HG02798 (cell line): ENCODE data around the gene PANX3.
A peak's percentile ranks its signal among the peaks of the same experiment; 100 is the strongest.
"Not testable (repeated sequence)": the region's sequence is repeated elsewhere in the genome, so short reads cannot be mapped to it uniquely, and the experiment has no call there.

ENCODE experiments used
- ATAC-seq: cut with Tn5 transposase; IDR thresholded peaks from one replicate; pipeline ENCODE4 v1.9.1; 2021; ENCODE audit warnings: mild to moderate bottlenecking; ENCODE audit not compliant: unreplicated experiment, poor library complexity

The PANX3 gene

GRCh38 chr11:124611064-124611463, at the start of gene PANX3:
Gene PANX3 (plus strand): TSS chr11:124611428. CDS start chr11:124611557, 129 bp downstream.
- ATAC-seq, result no peak

GRCh38 chr11:124569697-124570096, 41.5 kb upstream of the PANX3 start, which contains the start of gene OR8A1:
Gene OR8A1 (plus strand): TSS chr11:124569997. CDS start chr11:124570120, 123 bp downstream.
- no peak for ATAC-seq

- ATAC-seq, result no peak
Observed at GRCh38 chr11:124570160-124570559, 41.1 kb upstream of the PANX3 start.

- no peak for ATAC-seq
Observed at GRCh38 chr11:124577716-124578427, 33.4 kb upstream of the PANX3 start.

GRCh38 chr11:124578761-124579160, 32.5 kb upstream of the PANX3 start:
- ATAC-seq, result no peak

- no peak for ATAC-seq
Observed at GRCh38 chr11:124581817-124582216, 29.4 kb upstream of the PANX3 start.

GRCh38 chr11:124582565-124582964, 28.7 kb upstream of the PANX3 start:
- no peak for ATAC-seq

GRCh38 chr11:124583781-124584180, 27.4 kb upstream of the PANX3 start:
- ATAC-seq, result no peak

GRCh38 chr11:124584681-124585372, 26.4 kb upstream of the PANX3 start:
- ATAC-seq, result no peak

GRCh38 chr11:124586238-124586860, 24.9 kb upstream of the PANX3 start:
- peak; percentile 63 for ATAC-seq

GRCh38 chr11:124591430-124591829, 19.8 kb upstream of the PANX3 start:
- no peak for ATAC-seq

- ATAC-seq, result no peak
Observed at GRCh38 chr11:124592627-124593026, 18.6 kb upstream of the PANX3 start.

GRCh38 chr11:124595302-124595701, 15.9 kb upstream of the PANX3 start:
- no peak for ATAC-seq

- no peak for ATAC-seq
Observed at GRCh38 chr11:124597626-124598025, 13.6 kb upstream of the PANX3 start.

GRCh38 chr11:124600621-124601320, 10.5 kb upstream of the PANX3 start:
- no peak for ATAC-seq

GRCh38 chr11:124602193-124602592, 9.0 kb upstream of the PANX3 start:
- ATAC-seq, result no peak

- not testable (repeated sequence) for ATAC-seq
Observed at GRCh38 chr11:124602723-124603122, 8.5 kb upstream of the PANX3 start.

- ATAC-seq, result no peak
Observed at GRCh38 chr11:124605719-124606118, 5.5 kb upstream of the PANX3 start.

GRCh38 chr11:124608147-124608546, 3.1 kb upstream of the PANX3 start:
- no peak for ATAC-seq

- no peak for ATAC-seq
Observed at GRCh38 chr11:124610295-124610694, 933 bp upstream of the PANX3 start.

- ATAC-seq, result peak; percentile 53
Observed at GRCh38 chr11:124612045-124612444, 817 bp downstream of the PANX3 start.
